Fibroblast of the aortic adventitia (primary cell): ENCODE measurements around the gene ZNF705A. TPM values are rescaled to one million over a fixed set of nuclear protein-coding genes. Genes with fewer than 3 reads are reported as not detected.
A peak's percentile ranks its signal among the peaks of the same experiment; 100 is the strongest.
"Not testable (repeated sequence)": the region's sequence is repeated elsewhere in the genome, so short reads cannot be mapped to it uniquely, and the experiment has no call there.

Experiments used
- DNase-seq: peaks from one replicate; pipeline ENCODE4 v3.0.0-alpha.2; 2010; ENCODE audit warnings: low read depth
- H3K4me3 ChIP-seq: 2 replicates; pipeline ENCODE4 v1.5.1; 2011; ENCODE audit warnings: low read depth, mild to moderate bottlenecking, control low read depth, low read length, moderate library complexity
- CTCF ChIP-seq: IDR thresholded peaks from 2 replicates; pipeline ENCODE4 v1.5.1; 2011; ENCODE audit warnings: mild to moderate bottlenecking, low read length, control low read depth, inconsistent platforms; ENCODE audit not compliant: insufficient read depth
- total RNA-seq: library from RNA; depleted of rRNA; stranded (reverse); fragments of >200 nt; gene quantifications from 2 replicates; pipeline ENCODE4 v1.2.3, GENCODE V29; 2012; ENCODE audit warnings: low replicate concordance

The ZNF705A gene
- total RNA-seq, 1 donor, result not detected

- peak; percentile 59 for TF ChIP-seq CTCF
- peak; percentile 68 for DNase-seq
- peak overlapping the region; percentile 61 for H3K4me3 ChIP-seq
These were observed 23.3 kb downstream of the ZNF705A start for GRCh38 chr12:8179989-8180585.

- peak overlapping the region; percentile 13 for H3K4me3 ChIP-seq
- not testable (repeated sequence) for DNase-seq
These were observed 24.5 kb downstream of the ZNF705A start for GRCh38 chr12:8181271-8181670.

GRCh38 chr12:8182923-8183322 is 26.1 kb downstream of the ZNF705A start:
- H3K4me3 ChIP-seq, DNase-seq: not testable (repeated sequence)

GRCh38 chr12:8183346-8183745 is 26.5 kb downstream of the ZNF705A start:
- H3K4me3 ChIP-seq, DNase-seq: not testable (repeated sequence)

GRCh38 chr12:8184206-8184605 is 27.4 kb downstream of the ZNF705A start:
- DNase-seq, H3K4me3 ChIP-seq: not testable (repeated sequence)

- H3K4me3 ChIP-seq, DNase-seq: not testable (repeated sequence)
These were observed 31.3 kb downstream of the ZNF705A start for GRCh38 chr12:8188088-8188487.

- DNase-seq, result peak; percentile 78
- H3K4me3 ChIP-seq, result not testable (repeated sequence)
These were observed 41.0 kb downstream of the ZNF705A start for GRCh38 chr12:8197685-8198308.

GRCh38 chr12:8218711-8219382 is 62.0 kb downstream of the ZNF705A start:
- not testable (repeated sequence) for H3K4me3 ChIP-seq, DNase-seq

GRCh38 chr12:8221375-8221774 is 64.6 kb downstream of the ZNF705A start:
- H3K4me3 ChIP-seq, DNase-seq: not testable (repeated sequence)

- not testable (repeated sequence) for H3K4me3 ChIP-seq, DNase-seq
These were observed 65.0 kb downstream of the ZNF705A start for GRCh38 chr12:8221844-8222243.

GRCh38 chr12:8222303-8222702 is 65.5 kb downstream of the ZNF705A start:
- H3K4me3 ChIP-seq, DNase-seq: not testable (repeated sequence)

GRCh38 chr12:8223646-8224045 is 66.8 kb downstream of the ZNF705A start:
- DNase-seq, H3K4me3 ChIP-seq: not testable (repeated sequence)

- not testable (repeated sequence) for H3K4me3 ChIP-seq, DNase-seq
These were observed 68.0 kb downstream of the ZNF705A start for GRCh38 chr12:8224782-8225181.
